Astrocyte (in vitro differentiated cells and primary cell): ENCODE data around the gene MAEA.

Source experiments
- EZH2 ChIP-seq: IDR thresholded peaks from 2 replicates; pipeline ENCODE4 v1.6.1; 2012; ENCODE audit warnings: mild to moderate bottlenecking, low read length, inconsistent platforms; ENCODE audit not compliant: insufficient read depth
- TF ChIP-seq, protein P1 (sequence below): IDR thresholded peaks from 2 replicates; pipeline ENCODE4 v1.5.1; 2011; ENCODE audit warnings: low read depth, mild to moderate bottlenecking, inconsistent platforms, low read length, moderate library complexity; ENCODE audit not compliant: insufficient read depth

DNA sequence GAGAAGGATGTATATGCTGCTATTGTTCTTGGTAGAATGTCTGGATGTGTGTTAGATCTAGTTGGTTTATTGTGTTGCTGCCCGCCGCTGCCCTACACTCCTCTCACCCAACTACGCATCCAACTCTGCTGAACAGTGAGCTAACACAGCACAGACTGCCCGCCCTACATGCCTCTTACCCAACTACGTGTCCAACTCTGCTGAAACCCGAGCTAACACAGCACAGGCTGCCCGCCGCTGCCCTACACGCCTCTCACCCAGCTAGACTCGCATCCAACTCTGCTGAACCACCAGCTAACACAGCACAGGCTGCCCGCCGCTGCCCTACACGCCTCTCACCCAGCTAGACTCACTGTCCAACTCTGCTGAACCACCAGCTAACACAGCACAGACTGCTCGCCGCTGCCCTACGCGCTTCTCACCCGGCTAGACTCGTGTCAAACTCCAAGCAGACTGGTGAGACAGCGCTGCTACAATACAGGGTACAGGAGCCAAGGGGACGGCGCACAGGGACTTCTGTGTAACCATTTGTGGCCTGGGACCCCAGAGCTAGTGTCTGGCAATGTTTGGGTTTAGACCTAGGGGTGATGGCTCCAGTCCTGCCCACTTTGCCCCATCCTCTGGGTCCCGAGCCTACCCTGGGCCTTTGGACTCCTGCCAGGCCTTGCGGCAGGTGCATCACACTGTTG lies 29.1 kb upstream of the MAEA start:
- TF ChIP-seq, protein P1, sequence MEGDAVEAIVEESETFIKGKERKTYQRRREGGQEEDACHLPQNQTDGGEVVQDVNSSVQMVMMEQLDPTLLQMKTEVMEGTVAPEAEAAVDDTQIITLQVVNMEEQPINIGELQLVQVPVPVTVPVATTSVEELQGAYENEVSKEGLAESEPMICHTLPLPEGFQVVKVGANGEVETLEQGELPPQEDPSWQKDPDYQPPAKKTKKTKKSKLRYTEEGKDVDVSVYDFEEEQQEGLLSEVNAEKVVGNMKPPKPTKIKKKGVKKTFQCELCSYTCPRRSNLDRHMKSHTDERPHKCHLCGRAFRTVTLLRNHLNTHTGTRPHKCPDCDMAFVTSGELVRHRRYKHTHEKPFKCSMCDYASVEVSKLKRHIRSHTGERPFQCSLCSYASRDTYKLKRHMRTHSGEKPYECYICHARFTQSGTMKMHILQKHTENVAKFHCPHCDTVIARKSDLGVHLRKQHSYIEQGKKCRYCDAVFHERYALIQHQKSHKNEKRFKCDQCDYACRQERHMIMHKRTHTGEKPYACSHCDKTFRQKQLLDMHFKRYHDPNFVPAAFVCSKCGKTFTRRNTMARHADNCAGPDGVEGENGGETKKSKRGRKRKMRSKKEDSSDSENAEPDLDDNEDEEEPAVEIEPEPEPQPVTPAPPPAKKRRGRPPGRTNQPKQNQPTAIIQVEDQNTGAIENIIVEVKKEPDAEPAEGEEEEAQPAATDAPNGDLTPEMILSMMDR, result no peak
- TF ChIP-seq EZH2, result no peak
